Adrenal gland (tissue), 5 donors: ENCODE results near the gene RING1.

Source experiments
- POLR2A ChIP-seq, 2 donors: fragments of 450-650 bp; IDR thresholded peaks; one replicate each; pipeline ENCODE4 v1.6.1; 2017; ENCODE audit warnings: antibody characterized with exemption in 2 of 2, mild to moderate bottlenecking in 2 of 2, moderate library complexity in 1 of 2
- TF ChIP-seq, protein P1 (sequence below), 6 experiments: fragments of 450-650 bp in 4 of 6; fragments of 200-600 bp in 2 of 6; sonication (generic) in 1 of 6; IDR thresholded peaks; 1 replicate in 5 of 6; 2 replicates in 1 of 6; pipeline versions ENCODE4 v1.5.1 to v1.8.0; 2016 to 2021; ENCODE audit warnings: antibody characterized with exemption in 6 of 6, mild to moderate bottlenecking in 2 of 6, moderate library complexity in 1 of 6
- donor health status: DM: no; HTN: no; CAD: no.

DNA sequence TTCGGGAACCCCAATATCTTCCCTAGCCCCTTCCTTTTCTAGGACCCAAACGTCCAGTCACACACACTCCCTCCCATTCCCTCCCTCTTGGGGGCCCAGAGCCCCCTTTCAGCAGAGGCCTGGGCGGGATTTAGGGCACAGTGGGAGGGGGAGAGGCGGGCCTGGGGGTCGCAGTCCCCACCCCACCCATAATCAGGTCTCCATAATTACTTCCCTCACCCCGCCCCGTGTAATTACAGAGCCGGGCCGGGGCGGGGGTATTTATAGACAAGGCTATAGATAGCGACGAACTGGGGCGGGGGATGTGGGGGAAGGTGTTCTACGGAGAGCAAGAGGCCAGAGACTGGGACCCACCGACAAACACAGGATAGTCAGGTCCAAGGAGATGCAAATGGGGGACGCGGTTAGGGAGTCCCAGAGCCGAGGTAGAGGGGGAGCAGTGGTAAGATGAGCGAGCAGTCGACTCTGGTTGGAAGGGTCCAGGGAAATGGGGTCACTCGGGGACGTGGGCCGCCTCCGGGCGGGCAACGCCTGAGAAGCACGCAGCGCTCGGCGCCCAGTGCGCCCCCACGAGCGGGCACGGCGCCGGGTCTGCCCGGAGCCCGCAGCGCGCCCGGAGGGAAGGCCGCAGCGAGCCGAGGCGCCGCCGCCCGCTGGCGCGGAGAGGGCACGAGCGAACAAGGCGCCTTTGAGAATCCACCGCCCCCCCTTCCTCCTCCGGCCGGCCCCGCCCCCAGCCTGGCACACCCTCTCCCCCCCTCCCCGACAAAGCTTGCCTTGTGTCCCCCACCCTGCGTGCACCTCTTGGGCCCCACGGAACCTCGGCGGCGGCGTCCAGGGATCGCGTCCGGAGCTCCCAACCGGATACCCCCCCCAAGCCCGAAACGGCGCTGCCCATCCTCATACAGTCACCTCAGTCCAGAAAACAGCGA lies 15.4 kb upstream of the RING1 start:
- TF ChIP-seq, protein P1, sequence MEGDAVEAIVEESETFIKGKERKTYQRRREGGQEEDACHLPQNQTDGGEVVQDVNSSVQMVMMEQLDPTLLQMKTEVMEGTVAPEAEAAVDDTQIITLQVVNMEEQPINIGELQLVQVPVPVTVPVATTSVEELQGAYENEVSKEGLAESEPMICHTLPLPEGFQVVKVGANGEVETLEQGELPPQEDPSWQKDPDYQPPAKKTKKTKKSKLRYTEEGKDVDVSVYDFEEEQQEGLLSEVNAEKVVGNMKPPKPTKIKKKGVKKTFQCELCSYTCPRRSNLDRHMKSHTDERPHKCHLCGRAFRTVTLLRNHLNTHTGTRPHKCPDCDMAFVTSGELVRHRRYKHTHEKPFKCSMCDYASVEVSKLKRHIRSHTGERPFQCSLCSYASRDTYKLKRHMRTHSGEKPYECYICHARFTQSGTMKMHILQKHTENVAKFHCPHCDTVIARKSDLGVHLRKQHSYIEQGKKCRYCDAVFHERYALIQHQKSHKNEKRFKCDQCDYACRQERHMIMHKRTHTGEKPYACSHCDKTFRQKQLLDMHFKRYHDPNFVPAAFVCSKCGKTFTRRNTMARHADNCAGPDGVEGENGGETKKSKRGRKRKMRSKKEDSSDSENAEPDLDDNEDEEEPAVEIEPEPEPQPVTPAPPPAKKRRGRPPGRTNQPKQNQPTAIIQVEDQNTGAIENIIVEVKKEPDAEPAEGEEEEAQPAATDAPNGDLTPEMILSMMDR (IDR thresholded peaks at IDR 0.05): peak in 1 of 6 experiments; percentile 2
- no peak for TF ChIP-seq POLR2A (IDR thresholded peaks at IDR 0.05)
